HCT116 (cell line): ENCODE results near the gene OCEL1. TPM values are rescaled to one million over a fixed set of nuclear protein-coding genes. Genes with fewer than 3 reads are reported as not detected.

ENCODE experiments used
- ATAC-seq: fragments of 200-7000 bp; cut with Tn5 transposase; 2 replicates; pipeline ENCODE4 v1.9.1; 2020; ENCODE audit warnings: mild to moderate bottlenecking, moderate library complexity
- BruUV-seq: library from RNA; stranded (reverse); fragments of 400-500 nt; replicated peaks from 2 replicates; lab custom pipeline; 2021; lab: Mats Ljungman, UMichigan
- CTCF ChIA-PET: fragments of 300-600 bp; sonication (Branson Sonifier 250); formaldehyde crosslinking; loops from one replicate; lab custom pipeline; 2021; ENCODE audit warnings: antibody characterized with exemption; lab: Charles Lee
- POLR2A ChIA-PET: fragments of 300-600, 350-600 bp; sonication (Branson Sonifier 250); formaldehyde crosslinking; loops from one replicate; lab custom pipeline; 2021; ENCODE audit warnings: antibody characterized with exemption; lab: Charles Lee
- RAD21 ChIA-PET, 2 experiments: fragments of 300-600 bp; sonication (Branson Sonifier 250); formaldehyde crosslinking; loops; one replicate each; lab custom pipeline; 2023; ENCODE audit warnings: low total read pairs in 2 of 2; ENCODE audit not compliant: uncharacterized antibody in 2 of 2, unreplicated experiment in 2 of 2, low non-redundant PET in 1 of 2; lab: Charles Lee
- DNase-seq: peaks from one replicate; pipeline ENCODE4 v3.0.0-alpha.2; 2010; ENCODE audit warnings: low read depth, low spot score
- H2AFZ ChIP-seq: fragments of 200-600 bp; shearing (Covaris generic), sonication (generic); 2 replicates; pipeline ENCODE4 v1.6.1; 2017; ENCODE audit warnings: low read depth, mixed run types, mixed read lengths, antibody characterized with exemption, low read length; ENCODE audit not compliant: poor library complexity, severe bottlenecking
- H3K27ac ChIP-seq: 2 replicates; pipeline ENCODE4 v1.5.1; 2012; ENCODE audit warnings: low read depth, low read length
- H3K27me3 ChIP-seq: fragments of 200-600 bp; sonication (generic); 2 replicates; pipeline ENCODE4 v1.6.1; 2016; ENCODE audit warnings: mixed run types, low read length, mixed read lengths; ENCODE audit not compliant: insufficient read depth
- H3K36me3 ChIP-seq, 2 experiments: fragments of 200-500 bp in 1 of 2; fragments of 200-600 bp in 1 of 2; sonication (Bioruptor generic) in 1 of 2; sonication (generic) in 1 of 2; 2 replicates each; pipeline versions ENCODE4 v1.5.1 to v1.6.1; 2014 to 2016; ENCODE audit warnings: low read length in 2 of 2, inconsistent platforms in 1 of 2, mixed read lengths in 1 of 2, mixed run types in 1 of 2; ENCODE audit not compliant: insufficient read depth in 2 of 2, control insufficient read depth in 1 of 2
- H3K4me1 ChIP-seq, 2 experiments: fragments of 200-600 bp in 1 of 2; sonication (generic) in 1 of 2; 2 replicates each; pipeline versions ENCODE4 v1.5.1 to v1.6.1; 2012 to 2017; ENCODE audit warnings: low read length in 2 of 2, inconsistent platforms in 1 of 2, mild to moderate bottlenecking in 1 of 2, mixed read lengths in 1 of 2, mixed run types in 1 of 2, moderate library complexity in 1 of 2; ENCODE audit not compliant: insufficient read depth in 2 of 2, control insufficient read depth in 1 of 2
- H3K4me2 ChIP-seq: fragments of 200-600 bp; sonication (generic); 2 replicates; pipeline ENCODE4 v1.6.1; 2017; ENCODE audit warnings: mixed run types, low read length, mixed read lengths
- H3K4me3 ChIP-seq, 2 experiments: fragments of 200-600 bp in 1 of 2; sonication (generic) in 1 of 2; replicated peaks in 1 of 2; 2 replicates each; pipeline ENCODE4 v1.5.1; 2011 to 2016; ENCODE audit warnings: low read length in 2 of 2, control low read depth in 1 of 2, low read depth in 1 of 2, mild to moderate bottlenecking in 1 of 2, mixed read lengths in 1 of 2, mixed run types in 1 of 2
- H3K79me2 ChIP-seq: fragments of 200-600 bp; sonication (generic); 2 replicates; pipeline ENCODE4 v1.6.1; 2017; ENCODE audit warnings: mild to moderate bottlenecking, mixed run types, low read length, moderate library complexity, mixed read lengths; ENCODE audit not compliant: insufficient read depth
- H3K9ac ChIP-seq: fragments of 200-600 bp; sonication (generic); 2 replicates; pipeline ENCODE4 v1.6.1; 2016; ENCODE audit warnings: low read length, mixed read lengths
- H3K9me2 ChIP-seq: fragments of 200-600 bp; sonication (generic), shearing (Covaris generic); 2 replicates; pipeline ENCODE4 v1.6.1; 2017; ENCODE audit warnings: mixed run types, mild to moderate bottlenecking, moderate library complexity; ENCODE audit not compliant: insufficient read depth
- H3K9me3 ChIP-seq, 2 experiments: fragments of 200-500 bp in 1 of 2; fragments of 200-600 bp in 1 of 2; sonication (Bioruptor generic) in 1 of 2; sonication (generic) in 1 of 2; 2 replicates each; pipeline ENCODE4 v1.6.1; 2014 to 2017; ENCODE audit warnings: low read length in 2 of 2, mixed read lengths in 2 of 2, inconsistent platforms in 1 of 2, low read depth in 1 of 2, mild to moderate bottlenecking in 1 of 2, mixed run types in 1 of 2, moderate library complexity in 1 of 2; ENCODE audit not compliant: control insufficient read depth in 1 of 2, insufficient read depth in 1 of 2
- H4K20me1 ChIP-seq: fragments of 200-600 bp; sonication (generic), shearing (Covaris generic); 2 replicates; pipeline ENCODE4 v1.6.1; 2017; ENCODE audit warnings: mixed run types, mild to moderate bottlenecking, moderate library complexity; ENCODE audit not compliant: insufficient read depth
- ATF3 ChIP-seq: IDR thresholded peaks from 2 replicates; pipeline ENCODE4 v1.6.1; 2012
- CBX3 ChIP-seq: IDR thresholded peaks from 2 replicates; pipeline ENCODE4 v1.6.1; 2012; ENCODE audit warnings: low read depth
- CTCF ChIP-seq, 3 experiments: fragments of 200-600 bp in 1 of 3; sonication (generic) in 1 of 3; IDR thresholded peaks in 2 of 3; conservative IDR thresholded peaks in 1 of 3; 2 replicates each; pipeline ENCODE4 v1.5.1; 2012 to 2017; ENCODE audit warnings: low read depth in 2 of 3, low read length in 2 of 3, antibody characterized with exemption in 1 of 3, borderline replicate concordance in 1 of 3, control low read depth in 1 of 3, mild to moderate bottlenecking in 1 of 3, mixed read lengths in 1 of 3, mixed run types in 1 of 3, moderate library complexity in 1 of 3; ENCODE audit not compliant: insufficient read depth in 1 of 3
- ELF1 ChIP-seq: IDR thresholded peaks from 2 replicates; pipeline ENCODE4 v1.6.1; 2012; ENCODE audit warnings: low read depth, borderline replicate concordance
- EZH2phosphoT487 ChIP-seq: fragments of 200-600 bp; IDR thresholded peaks from 2 replicates; pipeline ENCODE4 v1.6.1; 2018; ENCODE audit warnings: antibody characterized with exemption, borderline replicate concordance
- RAD21 ChIP-seq: IDR thresholded peaks from 2 replicates; pipeline ENCODE4 v1.6.1; 2012; ENCODE audit warnings: low read depth, mild to moderate bottlenecking
- SIN3A ChIP-seq: IDR thresholded peaks from 2 replicates; pipeline ENCODE4 v1.6.1; 2012; ENCODE audit warnings: low read depth
- SP1 ChIP-seq: IDR thresholded peaks from 2 replicates; pipeline ENCODE4 v1.6.1; 2012; ENCODE audit warnings: low read depth
- SRF ChIP-seq: IDR thresholded peaks from 2 replicates; pipeline ENCODE4 v1.6.1; 2012; ENCODE audit warnings: low read depth
- ZFX ChIP-seq: fragments of 450-650 bp; IDR thresholded peaks from 2 replicates; pipeline ENCODE4 v1.6.1; 2017
- ZNF274 ChIP-seq: fragments of 200-500 bp; sonication (Bioruptor generic); IDR thresholded peaks from 2 replicates; pipeline ENCODE4 v1.6.1; 2014; ENCODE audit warnings: mild to moderate bottlenecking, low read depth, low read length, inconsistent platforms
- intact Hi-C: fragments of 100-400 bp; cut with micrococcal nuclease; formaldehyde crosslinking; loops from 2 replicates; pipeline ENCODE4 v1.10.0; 2022
- total RNA-seq: library from RNA; stranded (reverse); gene quantifications from one replicate; pipeline ENCODE4 v1.2.1, GENCODE V29; 2021; ENCODE audit not compliant: unreplicated experiment

Gene OCEL1
- total RNA-seq, 1 experiment from 2014 or later, result 39.8 TPM

GRCh38 chr19:17220207-17220758 is 5.7 kb upstream of the OCEL1 start:
- Histone ChIP-seq H3K36me3 (0 out of 4 replicates have a peak, but pooled peaks cover 0 to 2% of the 10 kb centered on the region in 2 experiments), H3K4me3 (peak overlapping the region in 1 of 2 experiments; percentile 18; a peak in 1 of 4 replicates), H3K4me2 (peak overlapping the region; percentile 64), H3K4me1 (peaks cover 23 to 47% of the 10 kb centered on the region in 2 experiments), H3K27ac (peak overlapping the region; percentile 65), H3K27me3 (no peaks in the 10 kb centered on the region), H3K9me3 (no peaks in the 10 kb centered on the region), H2AFZ (no peak overlapping the region), H4K20me1 (no peaks in the 10 kb centered on the region), H3K79me2 (peaks cover 7% of the 10 kb centered on the region; the same call in 1 of the 2 replicates), H3K9me2 (no peaks in the 10 kb centered on the region), H3K9ac (peak overlapping the region; percentile 36; the same call in 1 of the 2 replicates)
- intact Hi-C loops, result no loop called here
- BruUV-seq, result no TSS peak
- TF ChIP-seq SP1 (no peak), SIN3A (no peak), ZFX (no peak), ATF3 (no peak), ELF1 (no peak), SRF (no peak), ZNF274 (no peak), RAD21 (no peak), CTCF (IDR thresholded peaks at IDR 0.05 in 2 of 3, conservative IDR thresholded peaks at IDR 0.05 in 1 of 3; ENCODE audit: borderline replicate concordance in 1 of 3, insufficient read depth in 1 of 3, low read depth in 2 of 3, low read length in 2 of 3) (no peak), CBX3 (no peak), EZH2phosphoT487 (no peak)
- CTCF ChIA-PET, result interaction anchor here (0.6 kb wide), 1 partner anchor 152 kb away, joined by 3 read pairs; no protein-coding TSS in a partner anchor
- peak; percentile 48 for ATAC-seq
- POLR2A ChIA-PET, result interaction anchor here (1.3 kb wide), 1 partner anchor 28 kb away, joined by 3 read pairs; no protein-coding TSS in a partner anchor
- RAD21 ChIA-PET, result no interaction called here
- DNase-seq, result no peak
